ENCODE measurements around the gene VRK2. TPM values are rescaled to one million over a fixed set of nuclear protein-coding genes. Genes with fewer than 3 reads are reported as not detected.

VRK2 gene
- total and polyA plus RNA-seq, 10 of the 15 experiments (the other 5 are each of a cell fraction or from before 2014, with no cell fraction given): 26.5 to 78.0 (median 57.3) TPM

- H3K79me2 ChIP-seq (ENCODE audit: control insufficient read depth, insufficient read depth, low read length): peaks cover 13% of the 10 kb centered on the region
- POLR2A ChIA-PET: interaction anchor here (0.7 to 2.1 kb wide), 2 partner anchors 12 to 24 kb away, joined by 3 to 7 read pairs; partner anchors contain the start of gene VRK2
These were observed 11.3 kb downstream of the VRK2 start for GRCh38 chr2:58057707-58058530.

GRCh38 chr2:58063641-58064040 is 17.0 kb downstream of the VRK2 start:
- H3K4me2 ChIP-seq (ENCODE audit: control insufficient read depth, insufficient read depth): peak overlapping the region; percentile 52; the same call in 1 of the 2 replicates
- H3K9me3 ChIP-seq (replicated peaks; ENCODE audit: control insufficient read depth, insufficient read depth, low read length): no peaks in the 10 kb centered on the region; the same call in none of the 3 replicates
- peak overlapping the region; percentile 6; the same call in 1 of the 2 replicates for H3K9ac ChIP-seq (ENCODE audit: control insufficient read depth, insufficient read depth, low read length)
- no peak for FAIRE-seq
- H4K20me1 ChIP-seq (ENCODE audit: control insufficient read depth, insufficient read depth): no peaks in the 10 kb centered on the region
- H3K4me3 ChIP-seq: no peak overlapping the region
- ATAC-seq: peak; percentile 9
- WGBS (ENCODE audit: insufficient coverage, insufficient replicate concordance, low lambda C conversion rate, missing lambda C conversion rate): 100% methylated on average over 2 of the region's 2 CpGs
- ChIA-PET SMC1A (ENCODE audit: uncharacterized antibody, unreplicated experiment) (interaction anchor here (0.8 to 7.9 kb wide), 9 partner anchors 11 to 158 kb away, joined by 3 to 61 read pairs (median 5); partner anchors contain the start of gene VRK2), RAD21 (ENCODE audit: unreplicated experiment) (interaction anchor here (1.0 to 2.6 kb wide), 4 partner anchors 9 to 81 kb away, joined by 3 to 13 read pairs (median 4); no protein-coding TSS in a partner anchor), POLR2A (interaction anchor here (1.6 kb wide), 1 partner anchor 18 kb away, joined by 8 read pairs; the partner anchor contains the start of gene VRK2), CTCF (interaction anchor here (1.1 to 1.7 kb wide), 3 partner anchors 9 to 17 kb away, joined by 4 to 8 read pairs (median 4); partner anchors contain the start of gene VRK2)
- peak overlapping the region; percentile 59 for H3K27ac ChIP-seq (ENCODE audit: control insufficient read depth, insufficient read depth)
- intact Hi-C loops (cut with micrococcal nuclease; ENCODE audit: unreplicated experiment) (loop anchor here (5.0 kb wide), 1 partner anchor 156 kb away; no protein-coding TSS in a partner anchor), in situ Hi-C loops (cut with MboI) (no loop called here)
- H3K36me3 ChIP-seq (ENCODE audit: control insufficient read depth in 2 of 2, insufficient read depth in 2 of 2, low read length in 1 of 2): peaks cover 2 to 5% of the 10 kb centered on the region in 2 experiments; a peak in 3 of 4 replicates
- no peak for DNase-seq (ENCODE audit: low read depth, low spot score)
- H3K27me3 ChIP-seq (replicated peaks in 1 of 2; ENCODE audit: control insufficient read depth in 2 of 2, insufficient read depth in 2 of 2, low read length in 1 of 2): no peaks in the 10 kb centered on the region
- peaks cover 11% of the 10 kb centered on the region for H3K79me2 ChIP-seq (ENCODE audit: control insufficient read depth, insufficient read depth, low read length)
- BruUV-seq (replicated peaks): no TSS peak
- TF ChIP-seq NFYB (IDR thresholded peaks at IDR 0.05; ENCODE audit: insufficient read depth, low read depth, low read length): no peak
- no peak for TF ChIP-seq CEBPB (IDR thresholded peaks at IDR 0.05; ENCODE audit: borderline replicate concordance in 1 of 2, low read depth in 2 of 2, low read length in 2 of 2)
- TF ChIP-seq RAD51 (IDR thresholded peaks at IDR 0.05): no peak
- TF ChIP-seq ESRRA (IDR thresholded peaks at IDR 0.05; ENCODE audit: low read length): no peak
- H3K4me1 ChIP-seq (ENCODE audit: control insufficient read depth, insufficient read depth, low read length): peaks cover 14% of the 10 kb centered on the region
- no peak overlapping the region for H2AFZ ChIP-seq (ENCODE audit: control insufficient read depth, low read depth, low read length)

More at GRCh38 chr2:58057707-58058530, 11.3 kb downstream of the VRK2 start:
- H2AFZ ChIP-seq (ENCODE audit: control insufficient read depth, low read depth, low read length): no peak overlapping the region
- no peak overlapping the region for H3K4me3 ChIP-seq
- peaks cover 2 to 10% of the 10 kb centered on the region in 2 experiments; a peak in 3 of 4 replicates for H3K36me3 ChIP-seq (ENCODE audit: control insufficient read depth in 2 of 2, insufficient read depth in 2 of 2, low read length in 1 of 2)
- no peak overlapping the region for H3K4me2 ChIP-seq (ENCODE audit: control insufficient read depth, insufficient read depth)
- DNase-seq (ENCODE audit: low read depth, low spot score) (no peak), FAIRE-seq (no peak), ATAC-seq (no peak)
- TF ChIP-seq TCF7 (IDR thresholded peaks at IDR 0.05; ENCODE audit: borderline replicate concordance): no peak
- TF ChIP-seq MEF2B (IDR thresholded peaks at IDR 0.05; ENCODE audit: partially characterized antibody, poor library complexity, severe bottlenecking): peak; percentile 18
- no peak for TF ChIP-seq EP300 (IDR thresholded peaks at IDR 0.05; ENCODE audit: borderline replicate concordance in 1 of 2, control insufficient read depth in 1 of 2, low read depth in 2 of 2, low read length in 2 of 2)
- no peak overlapping the region for H3K27ac ChIP-seq (ENCODE audit: control insufficient read depth, insufficient read depth)
- peaks cover 6% of the 10 kb centered on the region for H3K4me1 ChIP-seq (ENCODE audit: control insufficient read depth, insufficient read depth, low read length)
- ChIA-PET RAD21 (ENCODE audit: unreplicated experiment) (interaction anchor here (0.8 to 1.0 kb wide), 3 partner anchors 9 to 149 kb away, joined by 3 read pairs; no protein-coding TSS in a partner anchor), CTCF (interaction anchor here (0.7 to 1.5 kb wide), 2 partner anchors 17 to 146 kb away, joined by 3 to 4 read pairs; no protein-coding TSS in a partner anchor), SMC1A (ENCODE audit: uncharacterized antibody, unreplicated experiment) (interaction anchor here (0.9 to 7.9 kb wide), 9 partner anchors 9 to 173 kb away, joined by 3 to 49 read pairs (median 5); partner anchors contain the start of gene VRK2)
- no TSS peak for BruUV-seq (replicated peaks)
- intact Hi-C loops (cut with micrococcal nuclease; ENCODE audit: unreplicated experiment): no loop called here
- H3K27me3 ChIP-seq (replicated peaks in 1 of 2; ENCODE audit: control insufficient read depth in 2 of 2, insufficient read depth in 2 of 2, low read length in 1 of 2): no peaks in the 10 kb centered on the region
- 96% methylated on average over 6 of the region's 6 CpGs for WGBS (ENCODE audit: insufficient coverage, insufficient replicate concordance, low lambda C conversion rate, missing lambda C conversion rate)
- no peak overlapping the region for H3K9ac ChIP-seq (ENCODE audit: control insufficient read depth, insufficient read depth, low read length)
- no peaks in the 10 kb centered on the region for H4K20me1 ChIP-seq (ENCODE audit: control insufficient read depth, insufficient read depth)
- no peaks in the 10 kb centered on the region for H3K9me3 ChIP-seq (replicated peaks; ENCODE audit: control insufficient read depth, insufficient read depth, low read length)
- in situ Hi-C loops (cut with MboI): no loop called here
